ENCODE data around the gene CD300LD.

The CD300LD gene

GRCh38 chr17:74585711-74586110 lies 6.4 kb downstream of the CD300LD start:
- TF ChIP-seq REST (IDR thresholded peaks at IDR 0.05; ENCODE audit: insufficient replicate concordance, low read depth): no peak
- no peak for TF ChIP-seq GABPA (IDR thresholded peaks at IDR 0.05; ENCODE audit: low read depth)
- TF ChIP-seq SPI1 (IDR thresholded peaks at IDR 0.05; ENCODE audit: borderline replicate concordance, low read depth): no peak
- TF ChIP-seq POLR2AphosphoS5 (IDR thresholded peaks at IDR 0.05; ENCODE audit: low read depth): no peak
- no peak for TF ChIP-seq CTCF (IDR thresholded peaks at IDR 0.05; ENCODE audit: insufficient read depth, low read length)
- H3K27ac ChIP-seq (replicated peaks): no peak overlapping the region
- no peaks in the 10 kb centered on the region for H3K27me3 ChIP-seq (ENCODE audit: insufficient read depth, poor library complexity, severe bottlenecking)
- DNase-seq (ENCODE audit: low read depth in 1 of 2, low spot score in 1 of 2): no peak
- no peak overlapping the region for H3K4me3 ChIP-seq (replicated peaks; ENCODE audit: insufficient read depth, low read length)

- Histone ChIP-seq H3K4me3 (replicated peaks; ENCODE audit: insufficient read depth, low read length) (no peak overlapping the region), H3K27me3 (ENCODE audit: insufficient read depth, poor library complexity, severe bottlenecking) (no peaks in the 10 kb centered on the region), H3K27ac (replicated peaks) (no peak overlapping the region)
- no peak for DNase-seq (ENCODE audit: low read depth in 1 of 2, low spot score in 1 of 2)
- TF ChIP-seq REST (IDR thresholded peaks at IDR 0.05; ENCODE audit: insufficient replicate concordance, low read depth) (no peak), POLR2AphosphoS5 (IDR thresholded peaks at IDR 0.05; ENCODE audit: low read depth) (no peak), CTCF (IDR thresholded peaks at IDR 0.05; ENCODE audit: insufficient read depth, low read length) (no peak), GABPA (IDR thresholded peaks at IDR 0.05; ENCODE audit: low read depth) (no peak), SPI1 (IDR thresholded peaks at IDR 0.05; ENCODE audit: borderline replicate concordance, low read depth) (no peak)
Observed at GRCh38 chr17:74584292-74585060, 7.6 kb downstream of the CD300LD start.

- Histone ChIP-seq H3K4me3 (replicated peaks; ENCODE audit: insufficient read depth, low read length) (no peak overlapping the region), H3K27ac (replicated peaks) (no peak overlapping the region), H3K27me3 (ENCODE audit: insufficient read depth, poor library complexity, severe bottlenecking) (no peaks in the 10 kb centered on the region)
- no peak for TF ChIP-seq CTCF (IDR thresholded peaks at IDR 0.05; ENCODE audit: insufficient read depth, low read length)
- TF ChIP-seq SPI1 (IDR thresholded peaks at IDR 0.05; ENCODE audit: borderline replicate concordance, low read depth): no peak
- TF ChIP-seq REST (IDR thresholded peaks at IDR 0.05; ENCODE audit: insufficient replicate concordance, low read depth): no peak
- TF ChIP-seq GABPA (IDR thresholded peaks at IDR 0.05; ENCODE audit: low read depth): no peak
- TF ChIP-seq POLR2AphosphoS5 (IDR thresholded peaks at IDR 0.05; ENCODE audit: low read depth): no peak
- DNase-seq (ENCODE audit: low read depth in 1 of 2, low spot score in 1 of 2): no peak
Observed at GRCh38 chr17:74582633-74583032, 9.4 kb downstream of the CD300LD start.
